Coronary artery (tissue), 2 donors: ENCODE measurements around the gene ANKRD27.

Source experiments
- DNase-seq: peaks from one replicate; pipeline ENCODE4 v3.0.0-alpha.2; 2017; ENCODE audit warnings: low spot score
- H3K27ac ChIP-seq, 2 donors: fragments of 200-600 bp; sonication (generic); one replicate each; pipeline ENCODE4 v1.5.1; 2016 to 2019
- H3K4me3 ChIP-seq: fragments of 200-600 bp; sonication (generic); 2 replicates; pipeline ENCODE4 v1.5.1; 2016; ENCODE audit warnings: mild to moderate bottlenecking, moderate library complexity
- TF ChIP-seq, protein P1 (sequence below): fragments of 200-600 bp; sonication (generic); IDR thresholded peaks from one replicate; pipeline ENCODE4 v1.5.1; 2019; ENCODE audit warnings: antibody characterized with exemption

The ANKRD27 gene

GRCh38 chr19:32650671-32651070 is 24.3 kb downstream of the ANKRD27 start:
- Histone ChIP-seq H3K27ac (no peak overlapping the region), H3K4me3 (no peak overlapping the region)
- DNase-seq: no peak
- TF ChIP-seq, protein P1, sequence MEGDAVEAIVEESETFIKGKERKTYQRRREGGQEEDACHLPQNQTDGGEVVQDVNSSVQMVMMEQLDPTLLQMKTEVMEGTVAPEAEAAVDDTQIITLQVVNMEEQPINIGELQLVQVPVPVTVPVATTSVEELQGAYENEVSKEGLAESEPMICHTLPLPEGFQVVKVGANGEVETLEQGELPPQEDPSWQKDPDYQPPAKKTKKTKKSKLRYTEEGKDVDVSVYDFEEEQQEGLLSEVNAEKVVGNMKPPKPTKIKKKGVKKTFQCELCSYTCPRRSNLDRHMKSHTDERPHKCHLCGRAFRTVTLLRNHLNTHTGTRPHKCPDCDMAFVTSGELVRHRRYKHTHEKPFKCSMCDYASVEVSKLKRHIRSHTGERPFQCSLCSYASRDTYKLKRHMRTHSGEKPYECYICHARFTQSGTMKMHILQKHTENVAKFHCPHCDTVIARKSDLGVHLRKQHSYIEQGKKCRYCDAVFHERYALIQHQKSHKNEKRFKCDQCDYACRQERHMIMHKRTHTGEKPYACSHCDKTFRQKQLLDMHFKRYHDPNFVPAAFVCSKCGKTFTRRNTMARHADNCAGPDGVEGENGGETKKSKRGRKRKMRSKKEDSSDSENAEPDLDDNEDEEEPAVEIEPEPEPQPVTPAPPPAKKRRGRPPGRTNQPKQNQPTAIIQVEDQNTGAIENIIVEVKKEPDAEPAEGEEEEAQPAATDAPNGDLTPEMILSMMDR: no peak

DNA sequence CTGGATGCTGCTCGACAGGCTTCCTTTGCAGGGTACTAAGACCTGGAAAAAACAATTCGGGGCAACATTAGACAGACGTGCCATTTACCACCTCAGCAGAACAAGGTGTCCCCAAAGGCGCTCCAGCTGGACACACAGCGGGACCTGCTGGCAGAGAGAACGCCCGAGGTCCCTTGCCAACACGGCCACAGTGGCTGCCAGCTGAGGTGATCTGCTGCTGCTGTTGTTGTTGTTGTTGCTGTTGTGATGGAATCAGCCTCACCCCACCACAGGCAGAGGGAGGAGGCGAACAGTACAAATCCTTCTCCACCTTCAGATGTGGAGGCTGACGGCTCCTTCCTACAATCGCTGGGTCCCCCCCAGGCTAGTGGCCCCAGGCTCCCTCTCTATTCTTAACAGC is 25.2 kb downstream of the ANKRD27 start:
- Histone ChIP-seq H3K27ac (no peak overlapping the region), H3K4me3 (no peak overlapping the region)
- DNase-seq: no peak
- TF ChIP-seq, protein P1: no peak

- Histone ChIP-seq H3K27ac (no peak overlapping the region), H3K4me3 (no peak overlapping the region)
- TF ChIP-seq, protein P1: no peak
- DNase-seq: no peak
These were observed 27.6 kb downstream of the ANKRD27 start for GRCh38 chr19:32647361-32647760.

- DNase-seq: no peak
- no peak overlapping the region for H3K4me3 ChIP-seq
- H3K27ac ChIP-seq: no peak overlapping the region
- TF ChIP-seq, protein P1: no peak
These were observed 28.4 kb downstream of the ANKRD27 start for GRCh38 chr19:32646556-32646955.

DNA sequence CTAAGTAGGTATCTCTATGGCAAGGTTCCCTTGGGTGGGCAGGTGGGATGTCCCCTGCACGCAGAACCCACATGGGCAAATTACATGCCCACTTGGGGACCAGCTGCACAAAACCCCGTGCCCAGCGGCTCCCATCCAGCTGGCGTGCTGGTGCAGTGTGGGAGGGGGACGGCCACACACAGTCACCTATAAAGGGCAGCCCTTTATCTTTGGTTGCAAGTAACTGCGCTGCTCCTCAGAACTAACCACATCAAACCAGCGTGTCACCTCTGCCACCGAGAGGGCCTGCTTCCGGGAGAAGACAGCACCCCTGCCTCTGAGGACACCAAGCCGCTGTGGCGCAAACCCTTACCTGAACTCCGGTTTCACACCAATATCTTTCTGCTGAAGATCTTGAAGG is 32.2 kb downstream of the ANKRD27 start:
- DNase-seq: no peak
- TF ChIP-seq, protein P1: no peak
- Histone ChIP-seq H3K4me3 (no peak overlapping the region), H3K27ac (no peak overlapping the region)

DNA sequence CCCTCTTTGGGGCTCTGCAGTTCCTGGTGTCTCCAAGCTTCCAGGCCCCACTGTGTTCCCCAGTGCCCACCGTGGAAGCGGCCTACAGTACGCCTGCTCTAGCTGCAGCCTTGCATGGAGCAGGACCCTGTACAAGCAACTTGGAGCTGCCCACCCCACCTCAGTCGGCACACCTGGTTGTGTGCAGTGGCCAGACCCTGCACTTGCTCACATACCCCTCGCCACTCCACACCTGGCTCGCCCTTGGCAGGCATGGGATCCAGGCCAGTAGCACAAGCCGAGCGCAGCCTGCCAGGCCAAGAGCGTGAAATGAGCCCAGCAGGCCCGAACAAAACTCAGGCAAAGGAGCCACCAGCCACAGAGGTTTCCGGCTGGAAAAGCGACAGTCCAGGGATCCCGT is 36.4 kb downstream of the ANKRD27 start:
- H3K4me3 ChIP-seq: no peak overlapping the region
- H3K27ac ChIP-seq: no peak overlapping the region
- DNase-seq: no peak
- TF ChIP-seq, protein P1: no peak

DNA sequence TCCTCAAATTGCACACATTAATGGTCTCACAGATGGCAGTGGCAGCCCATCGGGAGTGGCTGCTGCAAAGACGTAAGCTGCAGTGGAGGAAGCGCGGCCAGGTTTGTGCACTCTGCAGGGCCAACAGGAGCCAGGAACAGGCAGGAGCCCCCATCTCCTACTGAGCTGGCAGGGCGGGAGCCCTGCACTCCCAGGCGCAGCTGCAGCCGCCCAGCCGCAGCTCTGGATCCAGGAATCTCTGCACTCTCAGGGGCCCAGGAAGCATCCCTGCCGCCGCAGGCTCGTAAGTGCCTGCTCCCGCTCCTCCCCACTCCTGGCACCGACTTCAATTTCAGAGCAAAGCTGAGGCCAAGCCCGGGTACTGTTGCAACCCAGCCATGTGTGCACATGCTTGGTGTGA is 37.5 kb downstream of the ANKRD27 start:
- no peak for DNase-seq
- TF ChIP-seq, protein P1: no peak
- H3K27ac ChIP-seq: no peak overlapping the region
- no peak overlapping the region for H3K4me3 ChIP-seq
